ENCODE results near the gene FAM89B. TPM values are rescaled to one million over a fixed set of nuclear protein-coding genes. Genes with fewer than 3 reads are reported as not detected.
A peak's percentile ranks its signal among the peaks of the same experiment; 100 is the strongest.

The FAM89B gene
- polyA plus RNA-seq, 1 experiment = 28.8 TPM

GRCh38 chr11:65599216-65599954, 27.0 kb downstream of the FAM89B start:
- no peak for DNase-seq (ENCODE audit: low read depth, low spot score)
- no peaks in the 10 kb centered on the region for H3K27me3 ChIP-seq (ENCODE audit: control insufficient read depth, insufficient read depth, low read length)
- CTCF ChIA-PET = no interaction called here
- H3K9me3 ChIP-seq (ENCODE audit: control insufficient read depth, insufficient read depth, low read length) = no peaks in the 10 kb centered on the region
- H3K4me3 ChIP-seq (ENCODE audit: low read depth, low read length) = no peak overlapping the region
- no peak overlapping the region for H3K27ac ChIP-seq (ENCODE audit: low read depth, low read length)
- TF ChIP-seq, protein P1, sequence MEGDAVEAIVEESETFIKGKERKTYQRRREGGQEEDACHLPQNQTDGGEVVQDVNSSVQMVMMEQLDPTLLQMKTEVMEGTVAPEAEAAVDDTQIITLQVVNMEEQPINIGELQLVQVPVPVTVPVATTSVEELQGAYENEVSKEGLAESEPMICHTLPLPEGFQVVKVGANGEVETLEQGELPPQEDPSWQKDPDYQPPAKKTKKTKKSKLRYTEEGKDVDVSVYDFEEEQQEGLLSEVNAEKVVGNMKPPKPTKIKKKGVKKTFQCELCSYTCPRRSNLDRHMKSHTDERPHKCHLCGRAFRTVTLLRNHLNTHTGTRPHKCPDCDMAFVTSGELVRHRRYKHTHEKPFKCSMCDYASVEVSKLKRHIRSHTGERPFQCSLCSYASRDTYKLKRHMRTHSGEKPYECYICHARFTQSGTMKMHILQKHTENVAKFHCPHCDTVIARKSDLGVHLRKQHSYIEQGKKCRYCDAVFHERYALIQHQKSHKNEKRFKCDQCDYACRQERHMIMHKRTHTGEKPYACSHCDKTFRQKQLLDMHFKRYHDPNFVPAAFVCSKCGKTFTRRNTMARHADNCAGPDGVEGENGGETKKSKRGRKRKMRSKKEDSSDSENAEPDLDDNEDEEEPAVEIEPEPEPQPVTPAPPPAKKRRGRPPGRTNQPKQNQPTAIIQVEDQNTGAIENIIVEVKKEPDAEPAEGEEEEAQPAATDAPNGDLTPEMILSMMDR (IDR thresholded peaks at IDR 0.05; ENCODE audit: low read depth, low read length) = no peak
- POLR2A ChIA-PET = no interaction called here

GRCh38 chr11:65599955-65600246, 27.6 kb downstream of the FAM89B start:
- TF ChIP-seq, protein P1 (IDR thresholded peaks at IDR 0.05; ENCODE audit: low read depth, low read length) = no peak
- no peak overlapping the region for H3K27ac ChIP-seq (ENCODE audit: low read depth, low read length)
- ChIA-PET CTCF (no interaction called here), POLR2A (no interaction called here)
- no peaks in the 10 kb centered on the region for H3K27me3 ChIP-seq (ENCODE audit: control insufficient read depth, insufficient read depth, low read length)
- no peak for DNase-seq (ENCODE audit: low read depth, low spot score)
- no peaks in the 10 kb centered on the region for H3K9me3 ChIP-seq (ENCODE audit: control insufficient read depth, insufficient read depth, low read length)
- H3K4me3 ChIP-seq (ENCODE audit: low read depth, low read length) = no peak overlapping the region

DNA sequence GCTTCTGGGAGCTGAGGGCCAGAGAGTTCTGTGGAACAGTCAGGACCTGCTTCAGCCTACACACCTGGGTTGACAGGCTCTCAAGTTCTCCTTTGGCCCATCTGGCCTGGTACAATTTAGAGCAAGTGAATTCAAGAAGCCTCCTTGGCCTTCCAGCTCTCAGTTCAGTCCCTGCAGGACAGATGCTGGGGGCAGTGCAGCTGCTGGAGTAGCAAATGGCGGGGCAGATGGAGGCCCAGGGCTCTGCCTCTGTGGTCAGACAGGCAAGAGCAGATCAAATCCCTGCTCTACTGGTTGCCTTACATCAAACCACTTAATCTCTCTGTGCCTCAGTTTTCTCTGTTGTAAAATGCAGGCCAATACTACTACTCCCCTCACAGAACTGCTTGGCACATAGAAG, 31.9 kb downstream of the FAM89B start:
- H3K27ac ChIP-seq (ENCODE audit: low read depth, low read length) = no peak overlapping the region
- no peak overlapping the region for H3K4me3 ChIP-seq (ENCODE audit: low read depth, low read length)
- TF ChIP-seq, protein P1 (IDR thresholded peaks at IDR 0.05; ENCODE audit: low read depth, low read length) = no peak
- ChIA-PET CTCF (interaction anchor here (0.5 to 4.5 kb wide), 4 partner anchors 11 to 213 kb away, joined by 3 to 28 read pairs (median 4); no protein-coding TSS in a partner anchor), POLR2A (interaction anchor here (0.9 kb wide), 1 partner anchor 9 kb away, joined by 4 read pairs; no protein-coding TSS in a partner anchor)
- no peaks in the 10 kb centered on the region for H3K27me3 ChIP-seq (ENCODE audit: control insufficient read depth, insufficient read depth, low read length)
- no peak for DNase-seq (ENCODE audit: low read depth, low spot score)
- no peaks in the 10 kb centered on the region; the same call in 1 of the 2 replicates for H3K9me3 ChIP-seq (ENCODE audit: control insufficient read depth, insufficient read depth, low read length)

GRCh38 chr11:65606876-65607613, 34.7 kb downstream of the FAM89B start:
- Histone ChIP-seq H3K27me3 (ENCODE audit: control insufficient read depth, insufficient read depth, low read length) (no peaks in the 10 kb centered on the region), H3K9me3 (ENCODE audit: control insufficient read depth, insufficient read depth, low read length) (no peaks in the 10 kb centered on the region; the same call in 1 of the 2 replicates), H3K27ac (ENCODE audit: low read depth, low read length) (peak overlapping the region; percentile 31), H3K4me3 (ENCODE audit: low read depth, low read length) (peak overlapping the region; percentile 32; the same call in 1 of the 2 replicates)
- TF ChIP-seq, protein P1 (IDR thresholded peaks at IDR 0.05; ENCODE audit: low read depth, low read length) = no peak
- DNase-seq (ENCODE audit: low read depth, low spot score) = peak; percentile 82
- ChIA-PET POLR2A (interaction anchor here (0.8 to 1.3 kb wide), 5 partner anchors 9 to 66 kb away, joined by 3 to 6 read pairs (median 3); partner anchors contain the start of genes EHBP1L1, PCNX3 and RELA), CTCF (interaction anchor here (0.6 to 1.3 kb wide), 2 partner anchors 34 to 63 kb away, joined by 4 to 6 read pairs; partner anchors contain the start of gene FAM89B)
